Activated CD4-positive, alpha-beta T cell treated with anti-CD3 and anti-CD28 coated beads, Interleukin-2, Interleukin-4, amounts not matched to agents 100 ng/mL and 50 ng/mL, durations not matched to agents 16 hours and 8 hours (primary cell): ENCODE measurements around the gene SPTBN1.
A peak's percentile ranks its signal among the peaks of the same experiment; 100 is the strongest.

ENCODE experiments used
- DNase-seq: peaks from one replicate; pipeline ENCODE4 v3.0.0-alpha.2; 2020; ENCODE audit warnings: low spot score

SPTBN1 gene

DNA sequence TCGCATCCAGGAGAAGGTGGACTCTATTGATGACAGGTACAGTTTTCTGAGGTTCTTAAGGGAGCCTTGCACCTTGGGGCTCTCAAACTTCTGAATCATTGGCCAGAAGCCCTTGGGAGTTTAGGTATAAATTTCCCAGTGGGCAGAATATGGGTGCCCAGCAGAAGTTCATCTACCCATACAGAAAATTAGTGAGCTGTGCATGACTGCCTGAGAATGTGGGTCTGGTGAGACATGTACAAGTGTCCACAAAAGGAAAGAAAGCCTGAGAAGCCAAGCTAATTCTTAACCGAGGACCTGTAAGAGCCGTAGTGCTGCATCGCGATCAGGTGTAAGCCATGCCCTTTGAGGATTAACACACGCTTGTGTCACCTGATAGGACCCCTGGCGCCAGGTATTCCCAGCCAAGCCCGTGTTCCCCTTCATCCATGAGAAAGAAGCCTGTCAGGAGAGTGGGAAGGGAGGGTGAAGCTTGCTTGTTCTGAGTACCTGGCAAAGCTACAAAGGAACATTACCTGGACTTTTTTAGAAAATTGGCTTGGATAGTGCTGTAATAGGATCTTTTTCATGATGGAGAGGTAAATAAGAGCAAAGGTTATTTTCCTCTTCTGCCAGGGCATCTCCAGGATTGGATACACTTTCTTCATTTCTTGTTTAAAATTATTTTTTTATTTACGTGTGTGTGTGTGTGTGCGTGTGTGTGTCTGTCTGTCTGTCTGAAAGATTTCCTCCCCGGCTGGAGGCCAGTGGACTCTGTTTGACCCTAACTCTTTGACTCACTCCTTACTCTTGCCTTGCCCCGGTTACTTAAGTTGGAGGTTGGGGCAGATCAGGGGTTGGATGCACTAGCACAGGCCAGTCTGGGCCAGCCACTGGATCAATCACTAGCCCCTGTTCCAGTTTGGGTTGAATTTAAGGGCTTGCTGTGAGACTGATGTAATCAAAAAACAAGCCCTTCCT, 176.9 kb downstream of the SPTBN1 start:
- DNase-seq = no peak

DNA sequence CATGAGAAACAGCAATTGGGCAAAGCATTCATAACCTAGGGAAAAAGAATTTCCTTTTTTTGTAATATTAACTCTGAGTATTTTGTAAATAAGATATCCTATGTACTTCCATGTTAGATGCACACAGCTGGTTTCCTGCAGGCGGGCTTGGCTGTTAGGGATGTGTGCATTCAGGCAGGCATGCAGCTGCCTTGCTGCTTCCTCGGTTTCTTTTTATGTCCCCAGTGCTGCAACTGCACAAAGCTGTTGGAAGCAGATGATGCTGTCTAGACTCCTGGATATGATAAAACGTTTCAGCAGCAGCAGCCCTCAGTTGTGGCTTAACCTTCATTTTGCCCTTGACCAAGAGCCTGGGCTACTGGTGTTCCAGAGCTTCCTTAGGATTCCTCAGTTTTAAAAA, 177.9 kb downstream of the SPTBN1 start:
- no peak for DNase-seq

DNA sequence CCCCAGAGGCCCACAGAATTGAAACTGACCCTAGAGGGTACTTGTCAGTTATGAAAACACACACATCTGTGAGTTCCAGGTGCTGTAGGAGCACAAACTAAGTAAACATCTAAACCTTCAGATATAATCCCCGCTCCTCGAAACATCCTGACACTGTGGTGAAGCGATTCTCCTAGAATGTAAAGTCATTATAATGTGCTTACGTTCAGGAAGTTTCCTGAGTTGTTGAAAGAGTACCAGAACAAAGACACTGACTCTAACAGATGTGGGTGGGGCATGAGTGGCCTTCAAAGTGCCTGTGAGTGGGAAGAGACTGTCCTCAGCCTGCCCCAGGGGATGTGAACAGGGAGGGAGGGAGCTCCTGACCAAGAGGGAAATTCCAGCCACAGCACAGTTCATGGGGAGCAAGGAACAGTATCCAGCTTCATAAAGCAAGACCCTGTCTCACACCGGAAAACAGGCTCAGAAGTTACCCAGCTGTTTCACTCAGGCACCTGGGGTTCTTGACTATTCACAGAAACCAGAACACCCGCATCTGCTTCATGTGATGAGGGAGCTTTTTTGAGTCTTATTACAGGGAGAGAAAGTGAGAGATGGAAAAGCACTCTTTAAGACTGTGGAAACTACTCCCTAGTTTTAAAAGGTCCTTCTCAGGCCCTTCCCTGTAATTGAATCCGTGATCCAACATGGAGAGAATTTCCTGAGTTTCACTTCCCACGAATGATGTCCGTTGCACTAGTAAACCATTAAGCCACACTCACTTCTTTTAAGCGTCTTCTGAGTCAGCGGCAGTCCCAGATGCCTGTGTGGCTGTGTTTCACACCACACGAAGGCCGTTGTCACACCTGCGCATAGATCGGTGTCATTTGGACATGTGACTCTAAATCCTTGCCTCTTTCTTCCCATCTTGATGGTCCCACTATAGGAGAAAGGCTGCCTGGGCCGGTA, 178.7 kb downstream of the SPTBN1 start:
- no peak for DNase-seq

DNA sequence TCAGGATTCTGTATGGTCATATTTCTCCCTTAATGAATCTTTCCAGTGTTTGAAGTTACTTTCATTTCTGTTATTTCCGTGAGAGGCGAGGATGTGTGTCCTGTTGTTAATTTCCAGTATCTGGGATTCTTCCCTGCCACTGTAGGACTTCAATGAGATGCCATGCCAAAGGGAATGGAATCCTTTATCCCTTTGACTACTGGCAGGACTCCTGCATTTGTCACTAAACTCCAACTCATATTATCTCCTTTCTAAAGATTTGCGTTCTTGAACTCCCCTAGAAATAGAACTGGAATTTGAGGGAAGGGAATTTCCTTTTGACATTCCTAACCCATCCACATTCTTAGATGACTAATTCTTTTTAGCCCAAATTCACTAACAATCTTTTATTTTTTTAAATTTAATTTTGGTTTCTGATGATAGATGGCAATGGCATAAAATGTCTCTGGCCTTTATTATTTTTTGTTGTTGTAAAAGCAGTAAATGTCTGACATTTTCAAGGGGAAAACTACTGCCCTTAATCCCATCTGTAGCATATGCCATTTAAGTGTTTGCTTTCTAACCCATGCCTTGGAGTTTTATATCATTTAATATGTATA, 179.5 kb downstream of the SPTBN1 start:
- no peak for DNase-seq

DNA sequence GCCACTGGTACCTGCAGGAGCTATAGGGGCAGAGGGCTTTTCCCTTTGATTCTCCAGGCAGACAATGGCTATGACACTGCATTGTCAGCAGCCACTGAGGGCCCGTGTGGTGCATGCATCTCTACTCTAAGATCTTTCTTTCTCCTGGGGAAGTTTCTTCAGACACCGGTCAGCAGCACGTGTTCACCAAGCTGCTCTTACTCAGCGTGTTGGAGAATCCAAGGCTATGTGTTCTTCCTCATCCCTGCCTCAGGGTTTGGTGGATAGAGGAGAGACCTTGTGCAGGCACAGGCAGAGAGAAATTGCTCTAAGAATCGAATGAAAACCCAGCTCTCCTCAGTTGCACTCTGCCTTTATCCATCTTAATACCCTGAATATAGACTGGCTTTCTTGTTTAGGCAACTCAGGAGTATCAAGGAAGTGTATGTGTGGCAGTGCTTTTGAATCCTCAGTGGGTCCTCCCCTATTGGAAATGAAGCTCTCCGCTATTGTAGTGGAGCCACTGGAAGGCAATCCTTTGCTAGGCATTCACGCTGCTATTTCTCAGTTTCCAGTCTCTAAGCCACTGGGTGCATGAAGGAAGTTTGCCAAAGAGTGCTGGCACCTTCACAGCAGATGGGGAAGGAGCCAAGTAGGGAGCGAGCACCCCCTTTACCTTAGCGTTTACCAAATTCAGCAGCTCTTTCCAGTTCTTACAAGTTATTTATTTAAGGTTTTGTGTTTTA, 180.4 kb downstream of the SPTBN1 start:
- DNase-seq = no peak

DNA sequence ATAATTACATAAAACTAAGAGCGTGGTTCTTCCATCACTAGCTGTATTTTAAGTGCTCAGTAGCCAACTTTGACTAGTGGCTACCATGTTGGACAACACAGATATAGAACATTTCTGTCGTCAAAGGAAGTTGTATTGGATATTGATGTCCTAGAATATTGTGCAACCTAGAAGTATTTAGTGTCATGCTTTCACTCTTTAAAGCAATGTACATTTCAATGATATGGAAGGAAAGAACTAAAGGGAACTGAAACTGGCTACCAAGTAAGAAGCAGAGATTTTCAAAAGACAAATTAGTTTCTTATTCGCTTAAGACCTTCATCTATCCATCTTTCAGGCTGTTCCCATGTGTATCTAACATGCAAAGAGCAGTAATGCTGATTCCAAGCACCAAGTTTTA, 182.0 kb downstream of the SPTBN1 start:
- no peak for DNase-seq

DNA sequence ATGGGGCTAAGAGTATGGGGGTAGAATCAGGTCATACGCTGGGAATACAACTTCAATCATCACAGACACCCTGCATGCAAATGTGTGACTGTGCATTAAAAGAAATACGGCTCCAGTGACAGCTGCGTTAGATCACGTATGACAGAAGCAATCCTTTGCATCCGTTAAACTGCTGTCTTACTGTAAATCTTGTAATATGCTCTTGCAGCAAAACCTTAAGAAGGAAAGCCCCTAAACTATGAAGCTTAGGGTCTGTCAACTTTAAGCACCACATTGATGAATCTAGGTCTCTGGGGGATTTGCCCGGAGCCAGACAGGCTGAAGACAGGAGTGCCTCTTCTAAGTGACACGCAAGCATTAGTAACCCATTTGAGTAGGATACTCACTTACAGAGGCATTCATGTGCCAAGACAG, 182.7 kb downstream of the SPTBN1 start:
- DNase-seq = no peak

DNA sequence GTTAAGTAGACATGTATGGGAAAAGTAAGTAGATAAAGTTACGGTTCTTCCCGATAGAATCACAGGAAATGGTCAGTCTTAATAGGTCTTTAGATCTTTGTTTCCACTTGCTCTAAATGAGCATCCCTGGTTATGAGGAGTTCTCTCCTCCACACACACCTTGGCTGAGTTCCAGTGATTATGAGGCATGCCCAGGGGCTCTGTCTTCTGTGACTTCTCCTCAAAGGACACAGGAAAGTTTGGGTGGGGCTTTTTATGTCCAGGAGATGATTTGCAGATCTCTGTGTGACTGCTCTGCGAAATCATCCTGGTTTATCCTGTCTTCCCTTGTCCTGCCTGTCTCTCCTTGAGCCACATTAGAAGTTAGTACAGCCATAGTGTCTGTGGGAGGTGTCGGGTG, 183.5 kb downstream of the SPTBN1 start:
- no peak for DNase-seq

DNA sequence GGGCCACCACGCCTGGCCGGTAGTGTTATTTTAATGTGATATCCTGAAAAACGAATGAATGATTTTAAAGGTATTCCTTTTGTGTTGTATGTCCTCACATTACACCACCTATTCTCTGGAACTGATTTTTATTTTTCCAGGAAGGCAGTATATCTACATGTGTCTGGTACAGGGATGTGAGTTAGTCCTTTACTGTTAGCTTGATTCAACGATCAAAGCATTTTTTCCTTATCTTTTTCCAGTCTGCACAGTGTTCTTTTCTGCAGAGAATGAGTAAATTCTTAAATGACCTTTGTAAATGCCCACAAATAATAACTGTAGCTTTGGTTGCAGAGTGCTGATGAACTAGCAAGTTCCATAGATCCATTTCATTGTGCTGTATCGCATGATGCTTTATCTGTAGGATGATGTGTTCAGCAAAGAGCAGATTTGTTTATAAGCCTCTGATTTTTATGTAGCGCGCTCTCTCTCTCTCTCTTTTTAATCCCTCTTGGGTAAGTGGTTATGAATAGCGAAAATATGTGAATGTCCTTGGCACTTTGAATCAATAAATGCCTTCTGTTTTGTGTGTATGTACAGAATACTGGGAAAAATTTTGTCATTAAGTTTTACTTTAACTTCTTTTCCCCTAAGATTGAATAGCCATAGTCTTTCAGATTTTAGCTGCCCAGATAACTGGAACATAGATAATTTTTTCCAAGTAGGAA, 184.9 kb downstream of the SPTBN1 start:
- no peak for DNase-seq

DNA sequence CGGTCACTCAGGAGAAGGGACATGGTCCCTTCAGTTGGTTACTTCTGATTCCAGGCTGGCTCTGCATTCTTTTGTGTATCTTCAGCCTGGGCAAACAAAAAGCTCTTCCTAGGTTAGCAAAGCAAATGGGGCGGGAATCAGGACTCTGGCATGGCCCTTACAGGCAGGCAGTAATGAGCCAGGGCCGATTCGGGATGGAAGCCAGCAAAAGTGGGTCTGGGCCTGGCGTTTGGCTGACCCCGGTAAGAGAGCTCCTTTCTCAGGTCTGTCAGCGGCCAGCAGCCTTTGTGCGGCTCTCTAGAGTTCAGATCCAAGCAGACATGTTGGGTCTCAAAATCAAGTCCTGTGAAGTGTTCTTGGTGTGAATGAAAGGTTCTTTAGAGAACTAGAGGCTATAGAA, 185.9 kb downstream of the SPTBN1 start:
- no peak for DNase-seq

DNA sequence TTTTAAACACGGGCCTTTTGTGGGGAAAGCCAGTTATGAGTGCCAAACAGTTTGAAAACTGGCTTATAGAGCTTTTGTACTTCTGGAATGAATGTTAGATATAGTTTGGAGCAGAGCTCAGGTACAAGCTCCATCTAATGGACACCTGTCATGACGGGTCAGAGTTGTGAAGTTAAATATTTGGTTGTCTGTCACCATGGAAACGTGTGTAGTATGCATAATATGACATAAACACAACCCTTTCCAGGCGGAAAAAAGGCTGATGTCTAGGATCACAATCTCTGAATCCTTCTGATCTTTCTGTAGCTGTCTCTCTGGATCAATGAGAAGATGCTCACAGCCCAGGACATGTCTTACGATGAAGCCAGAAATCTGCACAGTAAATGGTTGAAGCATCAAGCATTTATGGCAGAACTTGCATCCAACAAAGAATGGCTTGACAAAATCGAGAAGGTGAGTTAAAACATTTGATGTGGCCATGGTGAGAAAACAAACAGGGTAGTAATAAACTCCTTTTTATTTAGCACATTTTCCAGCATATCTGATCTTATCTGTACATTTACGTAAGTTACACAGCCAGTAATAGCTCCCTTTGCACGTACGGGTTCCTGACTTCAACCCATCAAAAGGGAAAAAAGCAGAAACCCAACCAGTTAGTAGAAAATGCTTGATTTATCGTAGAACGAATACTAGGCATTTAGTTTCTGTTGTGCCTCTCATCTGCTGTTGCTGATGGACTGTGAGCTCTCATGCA, 186.7 kb downstream of the SPTBN1 start:
- no peak for DNase-seq

DNA sequence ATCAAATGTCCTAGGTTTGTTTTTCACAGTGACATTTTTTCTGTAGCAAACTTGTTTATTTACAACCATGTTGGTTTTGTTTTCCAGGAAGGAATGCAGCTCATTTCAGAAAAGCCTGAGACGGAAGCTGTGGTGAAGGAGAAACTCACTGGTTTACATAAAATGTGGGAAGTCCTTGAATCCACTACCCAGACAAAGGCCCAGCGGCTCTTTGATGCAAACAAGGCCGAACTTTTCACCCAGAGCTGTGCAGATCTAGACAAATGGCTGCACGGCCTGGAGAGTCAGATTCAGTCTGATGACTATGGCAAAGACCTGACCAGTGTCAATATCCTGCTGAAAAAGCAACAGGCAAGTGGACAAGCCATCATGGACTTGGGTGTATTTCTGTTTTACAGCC, 188.1 kb downstream of the SPTBN1 start:
- no peak for DNase-seq

DNA sequence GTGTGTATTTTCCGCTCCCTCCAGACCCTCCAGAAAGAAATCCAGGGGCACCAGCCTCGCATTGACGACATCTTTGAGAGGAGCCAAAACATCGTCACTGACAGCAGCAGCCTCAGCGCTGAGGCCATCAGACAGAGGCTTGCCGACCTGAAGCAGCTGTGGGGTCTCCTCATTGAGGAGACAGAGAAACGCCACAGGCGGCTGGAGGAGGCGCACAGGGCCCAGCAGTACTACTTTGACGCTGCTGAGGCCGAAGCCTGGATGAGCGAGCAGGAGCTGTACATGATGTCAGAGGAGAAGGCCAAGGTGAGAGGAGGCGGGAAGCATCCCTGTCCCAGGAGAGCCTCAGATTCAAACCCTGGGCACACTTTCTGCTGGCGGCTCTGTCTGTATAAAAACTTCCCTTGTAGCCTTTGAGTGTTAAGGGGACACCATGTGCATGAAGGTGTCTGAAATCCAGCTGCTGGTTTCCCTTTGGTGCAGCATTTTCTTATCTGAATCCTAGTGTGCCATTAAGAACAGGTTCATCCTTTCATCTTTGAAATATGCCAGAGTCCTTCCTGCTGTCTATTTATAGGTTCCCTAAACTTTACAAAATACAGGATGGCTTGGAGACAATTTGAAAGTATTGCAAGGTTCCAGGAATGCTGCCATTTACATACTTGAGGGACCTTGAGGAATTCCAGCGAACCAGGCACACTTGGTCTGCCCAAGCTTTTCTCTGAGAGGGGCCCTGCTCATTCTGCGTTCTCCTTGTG, 190.2 kb downstream of the SPTBN1 start:
- no peak for DNase-seq

DNA sequence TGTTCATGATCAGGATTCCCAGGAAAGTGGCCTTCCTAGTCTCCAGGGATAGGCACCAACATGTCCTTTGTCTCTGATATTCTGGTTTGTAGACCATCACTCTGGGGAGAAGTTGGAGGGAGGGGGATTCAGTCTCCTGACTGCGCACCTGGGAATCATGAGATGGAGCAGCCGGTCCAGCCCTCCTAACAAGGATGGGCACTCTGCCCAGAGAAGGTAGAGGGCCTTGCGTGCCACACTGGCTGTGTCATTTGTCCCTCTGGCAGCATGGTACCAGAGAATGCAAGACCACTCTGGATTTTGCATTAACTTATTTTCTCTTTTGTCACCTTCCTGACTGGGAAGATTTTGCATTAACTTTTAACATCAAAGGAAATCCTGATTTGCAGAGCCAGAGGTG, 192.1 kb downstream of the SPTBN1 start:
- no peak for DNase-seq

DNA sequence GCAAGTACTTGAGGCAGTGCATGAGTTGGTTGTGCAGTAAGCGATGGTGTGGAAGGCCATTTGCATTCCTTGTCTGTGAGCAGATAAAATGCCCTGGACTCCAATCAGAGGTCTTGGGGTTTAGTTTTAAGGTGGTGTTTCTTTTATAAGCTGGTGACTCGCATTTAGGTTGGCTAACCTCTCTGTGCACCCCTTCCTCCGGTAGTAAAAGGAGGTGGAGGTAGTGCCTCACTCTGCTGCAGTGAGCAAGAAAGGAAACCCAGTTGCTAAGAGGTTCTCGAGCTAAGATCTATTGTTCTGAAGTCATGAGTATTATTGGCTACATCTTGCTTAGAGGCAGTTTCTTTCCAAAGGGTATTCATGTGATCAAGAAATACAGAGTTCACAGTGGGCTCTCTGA, 193.1 kb downstream of the SPTBN1 start:
- DNase-seq = no peak

DNA sequence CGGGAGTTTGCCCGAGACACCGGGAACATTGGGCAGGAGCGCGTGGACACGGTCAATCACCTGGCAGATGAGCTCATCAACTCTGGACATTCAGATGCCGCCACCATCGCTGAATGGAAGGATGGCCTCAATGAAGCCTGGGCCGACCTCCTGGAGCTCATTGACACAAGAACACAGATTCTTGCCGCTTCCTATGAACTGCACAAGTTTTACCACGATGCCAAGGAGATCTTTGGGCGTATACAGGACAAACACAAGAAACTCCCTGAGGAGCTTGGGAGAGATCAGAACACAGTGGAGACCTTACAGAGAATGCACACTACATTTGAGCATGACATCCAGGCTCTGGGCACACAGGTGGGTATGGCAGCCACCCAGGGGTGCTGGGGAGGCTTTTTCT, 193.5 kb downstream of the SPTBN1 start:
- DNase-seq = no peak

DNA sequence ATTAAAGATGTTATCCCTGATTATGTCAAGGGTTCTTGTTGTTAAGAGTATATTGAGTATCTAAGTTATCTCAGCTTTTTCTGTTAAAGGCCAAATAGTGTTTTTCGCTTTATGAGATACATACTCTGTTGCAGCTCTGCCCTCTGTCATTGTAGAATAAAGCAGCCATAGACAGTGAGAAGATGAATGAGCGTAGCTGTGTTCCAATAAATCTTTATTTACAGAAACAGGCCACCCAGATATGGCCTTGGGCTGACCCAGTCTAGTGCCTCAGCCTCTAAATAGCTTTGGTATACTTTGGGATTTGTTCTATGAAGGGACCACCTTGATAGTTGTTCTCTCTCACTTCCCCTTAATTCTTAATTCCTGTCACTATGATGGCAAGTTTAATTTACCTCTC, 194.5 kb downstream of the SPTBN1 start:
- DNase-seq = no peak

DNA sequence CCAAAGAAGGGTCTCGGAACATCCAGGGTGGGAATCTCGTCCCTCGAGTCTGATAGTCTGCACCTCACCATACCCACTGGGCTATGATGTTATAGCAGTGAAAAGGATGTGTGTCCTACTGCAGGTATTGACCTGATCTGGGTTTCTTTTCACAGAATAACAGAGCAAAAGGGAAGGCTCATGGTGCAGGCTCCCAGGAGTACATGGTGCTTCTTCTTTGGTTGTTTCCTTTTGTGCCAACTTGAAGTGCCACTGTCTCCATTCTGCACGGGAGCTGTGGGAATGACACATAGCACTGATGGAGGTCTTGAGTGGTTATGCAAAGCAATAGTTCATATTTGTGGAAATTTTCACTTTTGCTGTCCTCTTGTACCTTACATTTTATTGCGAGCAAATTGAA, 195.2 kb downstream of the SPTBN1 start:
- no peak for DNase-seq

DNA sequence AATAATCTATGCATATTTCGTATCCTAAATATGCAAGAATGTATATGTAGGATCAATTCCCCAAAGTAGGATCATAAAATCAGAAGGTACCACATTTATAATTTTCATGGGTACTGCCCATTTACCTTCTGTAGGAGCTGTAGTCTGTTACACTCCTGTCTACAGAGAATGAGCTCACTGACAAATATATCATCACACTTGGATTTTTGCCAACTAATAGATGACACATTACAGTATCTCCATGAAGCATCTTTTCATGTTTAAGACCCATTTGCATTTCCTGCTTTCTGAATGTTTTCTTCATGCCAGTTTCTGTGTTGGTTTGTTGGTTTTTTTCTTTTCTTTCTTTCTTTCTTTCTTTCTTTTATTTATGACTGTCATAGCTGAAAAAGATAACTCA, 196.4 kb downstream of the SPTBN1 start:
- peak; percentile 32 for DNase-seq
